Measurements from ENCODE around the gene C9orf57. TPM values are rescaled to one million over a fixed set of nuclear protein-coding genes. Genes with fewer than 3 reads are reported as not detected.
"Not testable (repeated sequence)": the region's sequence is repeated elsewhere in the genome, so short reads cannot be mapped to it uniquely, and the experiment has no call there.

The C9orf57 gene, protein sequence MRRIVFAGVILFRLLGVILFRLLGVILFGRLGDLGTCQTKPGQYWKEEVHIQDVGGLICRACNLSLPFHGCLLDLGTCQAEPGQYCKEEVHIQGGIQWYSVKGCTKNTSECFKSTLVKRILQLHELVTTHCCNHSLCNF
- not detected in 2 replicates for total RNA-seq (2012; rRNA removed)

DNA sequence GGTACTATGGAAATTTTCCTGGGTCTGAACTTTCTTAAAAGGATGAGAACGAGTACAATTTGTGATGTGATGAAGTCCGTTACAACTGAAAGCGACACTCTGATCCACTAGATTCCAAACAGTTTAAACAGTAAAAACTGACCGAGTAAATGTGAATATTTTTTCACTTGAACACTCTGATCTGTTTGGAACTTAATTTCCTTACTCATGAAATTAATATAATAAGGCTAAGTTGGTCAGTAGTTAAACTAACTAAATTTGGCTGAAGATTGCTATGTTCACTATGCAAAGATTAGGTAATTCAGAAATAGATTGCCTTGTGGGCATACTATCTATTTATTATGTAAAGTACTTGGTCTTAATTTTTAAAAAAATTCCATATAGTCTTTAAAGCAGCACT, at the start of gene C9orf57:
Gene C9orf57, minus strand, starts transcription at position 101 of the 400 bp plus-strand sequence. CDS start 1,282 bp downstream, outside the sequence.
- H3K4me3 ChIP-seq (ENCODE audit: low read length) = no peak within 1 kb of the TSS
- H3K27me3 ChIP-seq (ENCODE audit: control insufficient read depth, insufficient read depth, low read length) = peaks cover 3% of the 10 kb centered on the region
- no peaks in the 10 kb centered on the region for H3K4me1 ChIP-seq (ENCODE audit: control insufficient read depth, insufficient read depth, low read length)
- no peak within 1 kb of the TSS for H3K9ac ChIP-seq (ENCODE audit: low read depth, low read length)
- H3K4me2 ChIP-seq (ENCODE audit: low read length) = no peak within 1 kb of the TSS
- H3K9me3 ChIP-seq (replicated peaks; ENCODE audit: low read length) = no peaks in the 10 kb centered on the region
- no peaks in the 10 kb centered on the region for H3K36me3 ChIP-seq (ENCODE audit: insufficient read depth, low read length)

- no peaks in the 10 kb centered on the region for H3K36me3 ChIP-seq (ENCODE audit: insufficient read depth, low read length)
- no peaks in the 10 kb centered on the region for H3K4me1 ChIP-seq (ENCODE audit: control insufficient read depth, insufficient read depth, low read length)
- H3K4me2 ChIP-seq (ENCODE audit: low read length) = no peak overlapping the region
- H3K9ac ChIP-seq (ENCODE audit: low read depth, low read length) = no peak overlapping the region
- no peaks in the 10 kb centered on the region for H3K27me3 ChIP-seq (ENCODE audit: control insufficient read depth, insufficient read depth, low read length)
- H3K9me3 ChIP-seq (replicated peaks; ENCODE audit: low read length) = no peaks in the 10 kb centered on the region
- H3K4me3 ChIP-seq (ENCODE audit: low read length) = no peak overlapping the region
These were observed 42.1 kb upstream of the C9orf57 start for GRCh38 chr9:72102520-72102919.

DNA sequence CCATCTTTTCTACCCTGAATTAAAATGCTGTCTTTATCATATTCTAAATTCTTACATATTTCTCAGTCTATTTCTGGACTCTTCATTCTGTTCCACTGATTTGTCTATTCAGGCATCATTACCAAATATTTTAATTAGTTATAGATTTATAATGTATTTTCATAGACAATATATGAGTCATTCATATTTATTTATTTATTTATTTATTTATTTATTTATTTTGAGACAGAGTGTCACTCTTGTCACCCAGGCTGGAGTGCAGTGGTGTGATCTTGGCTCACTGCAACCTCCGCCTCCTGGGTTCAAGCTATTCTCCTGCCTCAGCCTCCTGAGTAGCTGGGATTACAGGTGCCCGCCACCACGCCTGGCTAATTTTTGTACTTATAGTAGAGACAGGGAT, 35.1 kb upstream of the C9orf57 start:
- H3K36me3 ChIP-seq (ENCODE audit: insufficient read depth, low read length); H3K9ac ChIP-seq (ENCODE audit: low read depth, low read length); H3K4me3 ChIP-seq (ENCODE audit: low read length); H3K9me3 ChIP-seq (replicated peaks; ENCODE audit: low read length); H3K27me3 ChIP-seq (ENCODE audit: control insufficient read depth, insufficient read depth, low read length); H3K4me1 ChIP-seq (ENCODE audit: control insufficient read depth, insufficient read depth, low read length); H3K4me2 ChIP-seq (ENCODE audit: low read length): not testable (repeated sequence)

- no peak overlapping the region for H3K4me3 ChIP-seq (ENCODE audit: low read length)
- H3K36me3 ChIP-seq (ENCODE audit: insufficient read depth, low read length) = no peaks in the 10 kb centered on the region
- no peaks in the 10 kb centered on the region for H3K9me3 ChIP-seq (replicated peaks; ENCODE audit: low read length)
- no peaks in the 10 kb centered on the region for H3K27me3 ChIP-seq (ENCODE audit: control insufficient read depth, insufficient read depth, low read length)
- no peak overlapping the region for H3K9ac ChIP-seq (ENCODE audit: low read depth, low read length)
- no peak overlapping the region for H3K4me2 ChIP-seq (ENCODE audit: low read length)
- no peaks in the 10 kb centered on the region for H3K4me1 ChIP-seq (ENCODE audit: control insufficient read depth, insufficient read depth, low read length)
These were observed 32.4 kb upstream of the C9orf57 start for GRCh38 chr9:72092820-72093219.

GRCh38 chr9:72089451-72090130, 29.2 kb upstream of the C9orf57 start:
- H3K4me1 ChIP-seq (ENCODE audit: control insufficient read depth, insufficient read depth, low read length) = no peaks in the 10 kb centered on the region
- no peak overlapping the region for H3K4me3 ChIP-seq (ENCODE audit: low read length)
- no peaks in the 10 kb centered on the region for H3K36me3 ChIP-seq (ENCODE audit: insufficient read depth, low read length)
- H3K9ac ChIP-seq (ENCODE audit: low read depth, low read length) = no peak overlapping the region
- H3K4me2 ChIP-seq (ENCODE audit: low read length) = no peak overlapping the region
- no peaks in the 10 kb centered on the region for H3K27me3 ChIP-seq (ENCODE audit: control insufficient read depth, insufficient read depth, low read length)
- H3K9me3 ChIP-seq (replicated peaks; ENCODE audit: low read length) = no peaks in the 10 kb centered on the region

GRCh38 chr9:72082536-72082935, 22.1 kb upstream of the C9orf57 start:
- H3K9me3 ChIP-seq (replicated peaks; ENCODE audit: low read length) = no peaks in the 10 kb centered on the region
- H3K4me1 ChIP-seq (ENCODE audit: control insufficient read depth, insufficient read depth, low read length) = no peaks in the 10 kb centered on the region
- H3K9ac ChIP-seq (ENCODE audit: low read depth, low read length) = no peak overlapping the region
- H3K27me3 ChIP-seq (ENCODE audit: control insufficient read depth, insufficient read depth, low read length) = no peaks in the 10 kb centered on the region
- H3K4me3 ChIP-seq (ENCODE audit: low read length) = no peak overlapping the region
- H3K4me2 ChIP-seq (ENCODE audit: low read length) = no peak overlapping the region
- no peaks in the 10 kb centered on the region for H3K36me3 ChIP-seq (ENCODE audit: insufficient read depth, low read length)

GRCh38 chr9:72074666-72075065, 14.3 kb upstream of the C9orf57 start:
- H3K9ac ChIP-seq (ENCODE audit: low read depth, low read length); H3K4me3 ChIP-seq (ENCODE audit: low read length); H3K27me3 ChIP-seq (ENCODE audit: control insufficient read depth, insufficient read depth, low read length); H3K36me3 ChIP-seq (ENCODE audit: insufficient read depth, low read length); H3K4me1 ChIP-seq (ENCODE audit: control insufficient read depth, insufficient read depth, low read length); H3K9me3 ChIP-seq (replicated peaks; ENCODE audit: low read length); H3K4me2 ChIP-seq (ENCODE audit: low read length): not testable (repeated sequence)

- Histone ChIP-seq H3K36me3 (ENCODE audit: insufficient read depth, low read length) (no peaks in the 10 kb centered on the region), H3K9ac (ENCODE audit: low read depth, low read length) (no peak overlapping the region), H3K9me3 (replicated peaks; ENCODE audit: low read length) (no peaks in the 10 kb centered on the region), H3K27me3 (ENCODE audit: control insufficient read depth, insufficient read depth, low read length) (peaks cover 3% of the 10 kb centered on the region), H3K4me1 (ENCODE audit: control insufficient read depth, insufficient read depth, low read length) (no peaks in the 10 kb centered on the region), H3K4me3 (ENCODE audit: low read length) (no peak overlapping the region), H3K4me2 (ENCODE audit: low read length) (no peak overlapping the region)
These were observed 4.7 kb upstream of the C9orf57 start for GRCh38 chr9:72065076-72065475.

GRCh38 chr9:72052122-72052521, 8.3 kb downstream of the C9orf57 start:
- no peaks in the 10 kb centered on the region for H3K27me3 ChIP-seq (ENCODE audit: control insufficient read depth, insufficient read depth, low read length)
- H3K4me1 ChIP-seq (ENCODE audit: control insufficient read depth, insufficient read depth, low read length) = no peaks in the 10 kb centered on the region
- H3K9ac ChIP-seq (ENCODE audit: low read depth, low read length) = no peak overlapping the region
- no peak overlapping the region for H3K4me2 ChIP-seq (ENCODE audit: low read length)
- no peak overlapping the region for H3K4me3 ChIP-seq (ENCODE audit: low read length)
- H3K9me3 ChIP-seq (replicated peaks; ENCODE audit: low read length) = no peaks in the 10 kb centered on the region
- no peaks in the 10 kb centered on the region for H3K36me3 ChIP-seq (ENCODE audit: insufficient read depth, low read length)

- H3K27me3 ChIP-seq (ENCODE audit: control insufficient read depth, insufficient read depth, low read length) = no peaks in the 10 kb centered on the region
- H3K4me1 ChIP-seq (ENCODE audit: control insufficient read depth, insufficient read depth, low read length) = no peaks in the 10 kb centered on the region
- H3K36me3 ChIP-seq (ENCODE audit: insufficient read depth, low read length) = no peaks in the 10 kb centered on the region
- no peaks in the 10 kb centered on the region for H3K9me3 ChIP-seq (replicated peaks; ENCODE audit: low read length)
- no peak overlapping the region for H3K9ac ChIP-seq (ENCODE audit: low read depth, low read length)
- H3K4me3 ChIP-seq (ENCODE audit: low read length) = no peak overlapping the region
- H3K4me2 ChIP-seq (ENCODE audit: low read length) = no peak overlapping the region
These were observed 11.6 kb downstream of the C9orf57 start for GRCh38 chr9:72048850-72049249.

GRCh38 chr9:72046630-72047456, 13.6 kb downstream of the C9orf57 start:
- Histone ChIP-seq H3K4me1 (ENCODE audit: control insufficient read depth, insufficient read depth, low read length) (peaks cover 1% of the 10 kb centered on the region), H3K36me3 (ENCODE audit: insufficient read depth, low read length) (no peaks in the 10 kb centered on the region), H3K4me3 (ENCODE audit: low read length) (no peak overlapping the region)

More at GRCh38 chr9:72046630-72047456, 13.6 kb downstream of the C9orf57 start:
- peaks cover 6% of the 10 kb centered on the region for H3K27me3 ChIP-seq (ENCODE audit: control insufficient read depth, insufficient read depth, low read length)
- no peaks in the 10 kb centered on the region for H3K9me3 ChIP-seq (replicated peaks; ENCODE audit: low read length)
- no peak overlapping the region for H3K4me2 ChIP-seq (ENCODE audit: low read length)
- H3K9ac ChIP-seq (ENCODE audit: low read depth, low read length) = no peak overlapping the region

Measured in skeletal muscle satellite cell (primary cell).